K562 (cell line): ENCODE measurements around the gene RPL39. TPM values are rescaled to one million over a fixed set of nuclear protein-coding genes. Genes with fewer than 3 reads are reported as not detected.
A peak's percentile ranks its signal among the peaks of the same experiment; 100 is the strongest.

Experiments
- CBFA2T3 ChIP-seq: fragments of 450-650 bp; IDR thresholded peaks from 2 replicates; pipeline ENCODE4 v1.6.1; 2017
- ELF4 ChIP-seq: fragments of 450-650 bp; formaldehyde crosslinking; IDR thresholded peaks from 2 replicates; pipeline ENCODE4 v1.4.0; 2022; ENCODE audit warnings: missing genetic modification characterization
- LCOR ChIP-seq: sonication (generic); formaldehyde crosslinking; IDR thresholded peaks from 2 replicates; pipeline ENCODE4 v1.8.0; 2022; ENCODE audit warnings: mild to moderate bottlenecking, missing genetic modification reagents
- MAFK ChIP-seq: IDR thresholded peaks from 2 replicates; pipeline ENCODE4 v1.6.1; 2011; ENCODE audit warnings: low read length, improper control_type of control experiment
- MTA3 ChIP-seq: fragments of 450-650 bp; formaldehyde crosslinking; IDR thresholded peaks from 2 replicates; pipeline ENCODE4 v1.6.1; 2017; ENCODE audit warnings: mild to moderate bottlenecking, borderline replicate concordance
- NR1H2 ChIP-seq: sonication (generic); formaldehyde crosslinking; IDR thresholded peaks from 2 replicates; pipeline ENCODE4 v1.4.0; 2020; ENCODE audit warnings: mild to moderate bottlenecking, missing genetic modification reagents
- SOX6 ChIP-seq: fragments of 450-650 bp; IDR thresholded peaks from 2 replicates; pipeline ENCODE4 v1.6.1; 2014; ENCODE audit warnings: mild to moderate bottlenecking
- SRSF9 ChIP-seq: fragments of 200-400 bp; formaldehyde crosslinking; IDR thresholded peaks from 2 replicates; pipeline ENCODE4 v1.6.1; 2017; ENCODE audit warnings: low read depth, low read length, borderline replicate concordance
- TRIM24 ChIP-seq, 2 experiments: fragments of 450-650 bp; IDR thresholded peaks; 2 replicates each; pipeline ENCODE4 v1.6.1; 2016
- polyA plus RNA-seq, 8 experiments: library from polyadenylated mRNA; depleted of rRNA in 4 of 8; stranded (reverse) in 5 of 8; unstranded in 3 of 8; fragments of >200 nt; fragmentation: Nextera tagmentation in 2 of 8; fragmentation: Illumina TruSeq in 1 of 8; extraction: Ambion mirVana in 2 of 8; extraction: Trizol in 1 of 8; gene quantifications; 2 replicates each; pipeline versions ENCODE4 v1.2.1 to v1.2.3, GENCODE V29; 2011 to 2014; ENCODE audit warnings: inconsistent platforms in 1 of 8, missing spikeins in 1 of 8
- total RNA-seq, 7 experiments: library from RNA; depleted of rRNA in 6 of 7; stranded (reverse); fragments of >200 nt in 6 of 7; fragmentation: Illumina TruSeq in 2 of 7; extraction: Trizol in 2 of 7; gene quantifications; 2 replicates each; pipeline versions ENCODE4 v1.2.1 to v1.2.3, GENCODE V29; 2011 to 2021; ENCODE audit warnings: low replicate concordance in 1 of 7
- TF ChIP-seq, protein P1 (sequence below): fragments of 200-800 bp; sonication (Bioruptor generic); IDR thresholded peaks from 2 replicates; pipeline ENCODE4 v1.6.1; 2016; ENCODE audit warnings: missing genetic modification characterization, missing compliant biosample characterization
- TF ChIP-seq, protein P2 (sequence below): fragments of 450-650 bp; IDR thresholded peaks from 2 replicates; pipeline ENCODE4 v1.6.1; 2016; ENCODE audit warnings: missing biosample characterization, missing genetic modification characterization
- TF ChIP-seq, protein P3 (sequence below): fragments of 450-650 bp; IDR thresholded peaks from 2 replicates; pipeline ENCODE4 v1.6.1; 2017; ENCODE audit warnings: mild to moderate bottlenecking, moderate library complexity
- TF ChIP-seq, protein P4 (sequence below): fragments of 450-650 bp; IDR thresholded peaks from 2 replicates; pipeline ENCODE4 v1.6.1; 2016; ENCODE audit warnings: antibody characterized with exemption
- TF ChIP-seq, protein P5 (sequence below): fragments of 250-450 bp; sonication (Bioruptor Pico); IDR thresholded peaks from 2 replicates; pipeline ENCODE4 v1.4.0; 2020; ENCODE audit warnings: mild to moderate bottlenecking, moderate library complexity
- TF ChIP-seq, protein P6 (sequence below): fragments of 450-650 bp; IDR thresholded peaks from 2 replicates; pipeline ENCODE4 v1.6.1; 2014; ENCODE audit warnings: low read depth, mild to moderate bottlenecking, moderate library complexity, borderline replicate concordance

Gene RPL39
- total and polyA plus RNA-seq, 9 of the 15 experiments (the other 6 are each of a cell fraction or from before 2014, with no cell fraction given) = 1,382 to 5,043 (median 3,226) TPM

DNA sequence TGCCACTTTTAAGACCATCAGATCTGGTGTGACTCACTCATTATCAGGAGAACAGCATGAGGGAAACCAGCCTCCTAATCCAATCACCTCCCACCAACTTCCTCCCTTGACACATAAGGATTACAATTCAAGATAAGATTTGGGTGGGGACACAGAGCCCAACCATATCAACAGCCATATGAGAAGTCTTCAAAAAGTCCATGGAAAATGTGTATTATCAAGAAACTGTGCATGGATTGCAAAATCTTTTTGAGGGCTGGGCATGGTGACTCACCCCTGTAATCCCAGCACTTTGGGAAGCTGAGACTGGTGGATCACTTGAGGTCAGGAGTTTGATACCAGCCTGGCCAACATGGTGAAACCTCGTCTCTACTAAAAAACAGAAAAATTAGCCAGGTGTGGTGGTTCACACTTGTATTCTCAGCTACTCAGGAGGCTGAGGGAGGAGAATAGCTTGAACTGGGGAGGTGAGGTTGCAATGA is 17.8 kb upstream of the RPL39 start (continued):
- TF ChIP-seq, protein P1, sequence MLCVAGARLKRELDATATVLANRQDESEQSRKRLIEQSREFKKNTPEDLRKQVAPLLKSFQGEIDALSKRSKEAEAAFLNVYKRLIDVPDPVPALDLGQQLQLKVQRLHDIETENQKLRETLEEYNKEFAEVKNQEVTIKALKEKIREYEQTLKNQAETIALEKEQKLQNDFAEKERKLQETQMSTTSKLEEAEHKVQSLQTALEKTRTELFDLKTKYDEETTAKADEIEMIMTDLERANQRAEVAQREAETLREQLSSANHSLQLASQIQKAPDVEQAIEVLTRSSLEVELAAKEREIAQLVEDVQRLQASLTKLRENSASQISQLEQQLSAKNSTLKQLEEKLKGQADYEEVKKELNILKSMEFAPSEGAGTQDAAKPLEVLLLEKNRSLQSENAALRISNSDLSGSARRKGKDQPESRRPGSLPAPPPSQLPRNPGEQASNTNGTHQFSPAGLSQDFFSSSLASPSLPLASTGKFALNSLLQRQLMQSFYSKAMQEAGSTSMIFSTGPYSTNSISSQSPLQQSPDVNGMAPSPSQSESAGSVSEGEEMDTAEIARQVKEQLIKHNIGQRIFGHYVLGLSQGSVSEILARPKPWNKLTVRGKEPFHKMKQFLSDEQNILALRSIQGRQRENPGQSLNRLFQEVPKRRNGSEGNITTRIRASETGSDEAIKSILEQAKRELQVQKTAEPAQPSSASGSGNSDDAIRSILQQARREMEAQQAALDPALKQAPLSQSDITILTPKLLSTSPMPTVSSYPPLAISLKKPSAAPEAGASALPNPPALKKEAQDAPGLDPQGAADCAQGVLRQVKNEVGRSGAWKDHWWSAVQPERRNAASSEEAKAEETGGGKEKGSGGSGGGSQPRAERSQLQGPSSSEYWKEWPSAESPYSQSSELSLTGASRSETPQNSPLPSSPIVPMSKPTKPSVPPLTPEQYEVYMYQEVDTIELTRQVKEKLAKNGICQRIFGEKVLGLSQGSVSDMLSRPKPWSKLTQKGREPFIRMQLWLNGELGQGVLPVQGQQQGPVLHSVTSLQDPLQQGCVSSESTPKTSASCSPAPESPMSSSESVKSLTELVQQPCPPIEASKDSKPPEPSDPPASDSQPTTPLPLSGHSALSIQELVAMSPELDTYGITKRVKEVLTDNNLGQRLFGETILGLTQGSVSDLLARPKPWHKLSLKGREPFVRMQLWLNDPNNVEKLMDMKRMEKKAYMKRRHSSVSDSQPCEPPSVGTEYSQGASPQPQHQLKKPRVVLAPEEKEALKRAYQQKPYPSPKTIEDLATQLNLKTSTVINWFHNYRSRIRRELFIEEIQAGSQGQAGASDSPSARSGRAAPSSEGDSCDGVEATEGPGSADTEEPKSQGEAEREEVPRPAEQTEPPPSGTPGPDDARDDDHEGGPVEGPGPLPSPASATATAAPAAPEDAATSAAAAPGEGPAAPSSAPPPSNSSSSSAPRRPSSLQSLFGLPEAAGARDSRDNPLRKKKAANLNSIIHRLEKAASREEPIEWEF (CRISPR knock-in tag) = no peak
- TF ChIP-seq NR1H2 (CRISPR knock-in tag) (no peak), MTA3 (0 out of 2 replicates have a peak, but pooled peaks have one; percentile 53), CBFA2T3 (peak; percentile 97), SRSF9 (no peak), ELF4 (CRISPR knock-in tag) (no peak), MAFK (no peak), LCOR (peak; percentile 65), SOX6 (peak; percentile 73), TRIM24 (IDR thresholded peaks at IDR 0.05) (peak; percentile 97 to 98)
- TF ChIP-seq, protein P2, sequence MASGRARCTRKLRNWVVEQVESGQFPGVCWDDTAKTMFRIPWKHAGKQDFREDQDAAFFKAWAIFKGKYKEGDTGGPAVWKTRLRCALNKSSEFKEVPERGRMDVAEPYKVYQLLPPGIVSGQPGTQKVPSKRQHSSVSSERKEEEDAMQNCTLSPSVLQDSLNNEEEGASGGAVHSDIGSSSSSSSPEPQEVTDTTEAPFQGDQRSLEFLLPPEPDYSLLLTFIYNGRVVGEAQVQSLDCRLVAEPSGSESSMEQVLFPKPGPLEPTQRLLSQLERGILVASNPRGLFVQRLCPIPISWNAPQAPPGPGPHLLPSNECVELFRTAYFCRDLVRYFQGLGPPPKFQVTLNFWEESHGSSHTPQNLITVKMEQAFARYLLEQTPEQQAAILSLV (tag) = no peak
- TF ChIP-seq, protein P3, sequence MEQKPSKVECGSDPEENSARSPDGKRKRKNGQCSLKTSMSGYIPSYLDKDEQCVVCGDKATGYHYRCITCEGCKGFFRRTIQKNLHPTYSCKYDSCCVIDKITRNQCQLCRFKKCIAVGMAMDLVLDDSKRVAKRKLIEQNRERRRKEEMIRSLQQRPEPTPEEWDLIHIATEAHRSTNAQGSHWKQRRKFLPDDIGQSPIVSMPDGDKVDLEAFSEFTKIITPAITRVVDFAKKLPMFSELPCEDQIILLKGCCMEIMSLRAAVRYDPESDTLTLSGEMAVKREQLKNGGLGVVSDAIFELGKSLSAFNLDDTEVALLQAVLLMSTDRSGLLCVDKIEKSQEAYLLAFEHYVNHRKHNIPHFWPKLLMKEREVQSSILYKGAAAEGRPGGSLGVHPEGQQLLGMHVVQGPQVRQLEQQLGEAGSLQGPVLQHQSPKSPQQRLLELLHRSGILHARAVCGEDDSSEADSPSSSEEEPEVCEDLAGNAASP = no peak
- TF ChIP-seq, protein P4, sequence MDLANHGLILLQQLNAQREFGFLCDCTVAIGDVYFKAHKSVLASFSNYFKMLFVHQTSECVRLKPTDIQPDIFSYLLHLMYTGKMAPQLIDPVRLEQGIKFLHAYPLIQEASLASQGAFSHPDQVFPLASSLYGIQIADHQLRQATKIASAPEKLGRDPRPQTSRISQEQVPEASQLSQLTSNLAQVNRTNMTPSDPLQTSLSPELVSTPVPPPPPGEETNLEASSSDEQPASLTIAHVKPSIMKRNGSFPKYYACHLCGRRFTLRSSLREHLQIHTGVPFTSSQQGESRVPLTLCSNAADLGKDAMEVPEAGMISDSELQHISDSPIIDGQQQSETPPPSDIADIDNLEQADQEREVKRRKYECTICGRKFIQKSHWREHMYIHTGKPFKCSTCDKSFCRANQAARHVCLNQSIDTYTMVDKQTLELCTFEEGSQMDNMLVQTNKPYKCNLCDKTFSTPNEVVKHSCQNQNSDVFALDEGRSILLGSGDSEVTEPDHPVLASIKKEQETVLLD = no peak
- TF ChIP-seq, protein P5, sequence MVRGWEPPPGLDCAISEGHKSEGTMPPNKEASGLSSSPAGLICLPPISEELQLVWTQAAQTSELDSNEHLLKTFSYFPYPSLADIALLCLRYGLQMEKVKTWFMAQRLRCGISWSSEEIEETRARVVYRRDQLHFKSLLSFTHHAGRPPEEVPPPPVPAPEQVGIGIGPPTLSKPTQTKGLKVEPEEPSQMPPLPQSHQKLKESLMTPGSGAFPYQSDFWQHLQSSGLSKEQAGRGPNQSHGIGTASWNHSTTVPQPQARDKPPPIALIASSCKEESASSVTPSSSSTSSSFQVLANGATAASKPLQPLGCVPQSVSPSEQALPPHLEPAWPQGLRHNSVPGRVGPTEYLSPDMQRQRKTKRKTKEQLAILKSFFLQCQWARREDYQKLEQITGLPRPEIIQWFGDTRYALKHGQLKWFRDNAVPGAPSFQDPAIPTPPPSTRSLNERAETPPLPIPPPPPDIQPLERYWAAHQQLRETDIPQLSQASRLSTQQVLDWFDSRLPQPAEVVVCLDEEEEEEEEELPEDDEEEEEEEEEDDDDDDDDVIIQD = no peak
- TF ChIP-seq, protein P6, sequence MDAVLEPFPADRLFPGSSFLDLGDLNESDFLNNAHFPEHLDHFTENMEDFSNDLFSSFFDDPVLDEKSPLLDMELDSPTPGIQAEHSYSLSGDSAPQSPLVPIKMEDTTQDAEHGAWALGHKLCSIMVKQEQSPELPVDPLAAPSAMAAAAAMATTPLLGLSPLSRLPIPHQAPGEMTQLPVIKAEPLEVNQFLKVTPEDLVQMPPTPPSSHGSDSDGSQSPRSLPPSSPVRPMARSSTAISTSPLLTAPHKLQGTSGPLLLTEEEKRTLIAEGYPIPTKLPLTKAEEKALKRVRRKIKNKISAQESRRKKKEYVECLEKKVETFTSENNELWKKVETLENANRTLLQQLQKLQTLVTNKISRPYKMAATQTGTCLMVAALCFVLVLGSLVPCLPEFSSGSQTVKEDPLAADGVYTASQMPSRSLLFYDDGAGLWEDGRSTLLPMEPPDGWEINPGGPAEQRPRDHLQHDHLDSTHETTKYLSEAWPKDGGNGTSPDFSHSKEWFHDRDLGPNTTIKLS = 0 out of 2 replicates have a peak, but pooled peaks have one; percentile 30
